Measurements from ENCODE around the gene INPP5A. TPM values are rescaled to one million over a fixed set of nuclear protein-coding genes. Genes with fewer than 3 reads are reported as not detected.

The INPP5A gene
- polyA plus RNA-seq, 1 donor, result 31.3 TPM

DNA sequence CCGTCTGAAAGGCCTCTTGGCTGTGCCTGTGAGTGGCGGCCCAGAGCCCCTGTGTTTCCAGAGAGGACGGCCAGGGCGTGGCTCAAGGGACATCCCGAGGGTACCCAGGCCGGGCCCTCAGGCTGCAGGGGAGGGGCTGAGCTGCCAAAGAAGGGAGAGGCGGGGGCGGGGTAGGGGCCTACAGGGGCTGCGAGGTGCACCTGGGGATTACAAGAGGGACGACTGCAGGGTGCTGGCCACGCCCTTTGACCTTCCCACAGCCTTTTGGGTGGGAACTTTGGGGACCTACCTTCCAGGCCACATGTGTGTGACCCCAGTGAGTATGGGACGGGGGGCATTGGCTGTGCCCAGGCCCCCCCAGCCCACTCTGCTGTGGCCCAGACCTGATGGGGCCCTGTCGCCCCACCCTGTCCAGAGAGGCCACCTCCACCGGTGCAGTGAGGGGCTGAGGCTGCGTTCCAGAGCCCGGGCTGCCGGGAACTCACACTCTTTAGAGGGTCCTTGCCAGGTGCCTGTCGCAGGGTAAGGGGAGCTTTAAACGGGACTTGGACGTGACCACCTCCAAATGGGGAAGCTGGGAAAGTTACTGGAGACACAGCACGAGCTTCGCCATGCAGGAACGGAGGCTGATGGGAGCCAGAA, 267.3 kb downstream of the INPP5A start:
- no peak for DNase-seq

DNA sequence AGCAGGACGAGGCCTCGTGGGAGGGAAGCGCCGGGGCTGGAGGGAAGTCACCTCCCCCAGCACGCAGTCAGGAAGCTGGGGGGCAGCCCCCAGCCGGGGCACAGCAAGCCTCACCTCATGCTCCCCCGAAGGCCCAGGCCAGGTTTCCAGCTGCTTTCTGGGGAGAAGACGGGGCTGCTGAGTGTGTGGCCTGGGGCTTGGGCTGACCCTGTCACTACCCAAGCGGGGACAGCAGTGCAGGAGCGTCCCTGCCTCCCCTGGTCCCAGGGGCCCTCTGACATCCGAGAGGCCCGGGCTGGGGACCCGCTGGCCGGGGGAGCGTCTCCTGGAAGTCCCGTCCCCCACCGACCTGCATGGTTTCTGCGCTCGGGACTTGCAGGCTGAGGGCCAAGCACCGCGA, 268.0 kb downstream of the INPP5A start:
- no peak for DNase-seq

DNA sequence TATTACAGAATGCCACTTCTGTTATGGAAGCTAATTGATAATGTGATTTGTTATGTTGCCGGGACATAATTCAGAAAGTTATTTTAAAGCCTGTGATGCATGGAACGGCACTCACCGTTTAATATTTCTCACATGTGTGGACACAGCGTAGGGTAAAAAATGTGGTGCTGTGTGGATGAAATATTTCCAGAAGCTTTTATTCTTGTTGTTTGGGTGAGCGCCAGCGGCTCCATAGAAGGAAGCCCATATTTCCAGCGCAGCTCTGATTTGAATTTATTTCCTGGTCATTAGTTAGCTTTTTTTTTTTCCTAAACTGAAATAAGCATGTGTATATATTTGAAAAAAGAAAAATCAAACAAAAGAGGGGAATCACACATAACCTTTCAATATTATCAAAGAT, 268.5 kb downstream of the INPP5A start:
- no peak for DNase-seq

DNA sequence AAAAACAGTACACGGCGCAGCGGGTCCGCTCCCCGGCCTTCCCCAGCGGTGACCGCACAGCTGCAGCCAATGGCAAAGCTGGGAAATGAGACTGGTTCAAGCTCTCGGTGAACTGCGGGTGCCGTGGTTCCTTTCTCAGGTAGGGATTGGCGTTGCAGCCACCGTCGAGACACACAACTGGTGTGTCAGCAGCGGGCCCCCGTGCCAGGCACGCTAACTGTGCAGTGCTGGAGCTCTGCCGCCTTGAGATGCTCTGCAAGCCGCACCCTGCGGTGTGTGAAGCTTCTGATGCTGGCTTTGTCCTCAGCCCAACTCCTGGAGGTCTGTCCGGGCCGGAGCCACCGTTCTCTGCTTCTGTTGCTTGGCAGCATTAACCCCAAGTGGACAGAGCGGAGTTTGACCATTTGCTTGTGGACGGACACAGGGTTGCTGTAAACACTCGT, 269.0 kb downstream of the INPP5A start:
- DNase-seq, result no peak

DNA sequence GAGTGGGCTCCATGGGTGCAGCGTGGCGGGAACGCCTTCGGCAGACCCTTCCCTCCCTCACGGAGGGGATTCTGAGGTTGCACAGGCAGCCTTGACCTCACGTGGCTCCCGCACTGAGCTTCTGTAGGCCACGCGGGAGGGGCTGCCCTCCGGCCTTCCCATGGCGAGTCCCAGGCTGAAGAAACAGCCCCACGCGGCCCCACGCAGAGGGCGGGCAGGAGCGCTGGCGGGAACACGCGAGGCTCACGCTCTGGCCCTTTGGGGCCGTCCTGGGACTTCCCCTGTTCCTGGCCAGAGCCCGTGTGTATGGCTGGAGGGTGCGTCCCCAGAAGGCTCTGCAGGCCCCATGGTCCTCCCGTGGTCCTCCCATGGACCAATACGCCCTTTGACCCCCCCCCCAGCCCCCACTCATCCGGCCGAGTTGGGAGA, 270.0 kb downstream of the INPP5A start:
- no peak for DNase-seq

DNA sequence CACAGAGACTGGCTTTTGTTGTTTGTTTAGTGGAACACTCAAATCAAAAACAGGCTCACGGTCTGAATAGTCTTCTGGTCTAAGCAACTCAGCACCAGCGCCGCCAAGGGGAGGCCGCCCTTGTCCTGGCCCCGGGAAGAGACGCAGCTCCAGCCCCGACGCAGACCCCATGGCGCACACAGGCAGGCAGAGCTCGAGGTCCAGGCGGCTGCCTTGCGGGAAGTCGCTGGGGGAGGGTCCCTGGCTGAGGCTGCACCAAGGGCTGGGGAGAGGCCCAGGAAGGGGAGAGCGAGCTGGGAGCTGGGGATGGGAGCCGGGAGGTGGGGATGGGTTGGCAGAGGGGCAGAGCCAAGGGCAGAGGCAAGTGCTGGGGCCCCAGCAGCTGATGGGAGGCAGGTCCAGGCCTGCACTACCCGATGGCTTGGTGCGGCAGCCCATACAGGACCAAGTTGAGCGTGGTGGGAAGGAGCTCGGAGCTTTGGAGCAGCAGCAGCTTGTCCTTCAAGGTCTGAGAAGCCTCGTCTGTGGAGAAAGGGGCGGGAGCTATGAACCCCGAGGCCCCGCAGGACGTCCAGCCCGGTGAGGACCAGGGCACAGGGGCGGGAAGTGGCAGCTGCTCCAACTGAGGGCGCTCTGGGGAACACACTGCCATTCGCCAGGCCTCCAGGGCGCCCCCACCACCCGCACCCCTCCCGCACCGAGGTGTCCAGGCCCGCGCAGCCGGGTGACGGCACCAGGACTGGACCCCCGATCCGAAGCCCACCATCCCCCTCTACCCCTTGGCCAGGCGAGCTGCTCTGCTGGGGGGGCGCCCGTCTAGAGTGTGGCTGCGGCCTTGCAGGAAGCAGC, 271.0 kb downstream of the INPP5A start:
- DNase-seq, result no peak

DNA sequence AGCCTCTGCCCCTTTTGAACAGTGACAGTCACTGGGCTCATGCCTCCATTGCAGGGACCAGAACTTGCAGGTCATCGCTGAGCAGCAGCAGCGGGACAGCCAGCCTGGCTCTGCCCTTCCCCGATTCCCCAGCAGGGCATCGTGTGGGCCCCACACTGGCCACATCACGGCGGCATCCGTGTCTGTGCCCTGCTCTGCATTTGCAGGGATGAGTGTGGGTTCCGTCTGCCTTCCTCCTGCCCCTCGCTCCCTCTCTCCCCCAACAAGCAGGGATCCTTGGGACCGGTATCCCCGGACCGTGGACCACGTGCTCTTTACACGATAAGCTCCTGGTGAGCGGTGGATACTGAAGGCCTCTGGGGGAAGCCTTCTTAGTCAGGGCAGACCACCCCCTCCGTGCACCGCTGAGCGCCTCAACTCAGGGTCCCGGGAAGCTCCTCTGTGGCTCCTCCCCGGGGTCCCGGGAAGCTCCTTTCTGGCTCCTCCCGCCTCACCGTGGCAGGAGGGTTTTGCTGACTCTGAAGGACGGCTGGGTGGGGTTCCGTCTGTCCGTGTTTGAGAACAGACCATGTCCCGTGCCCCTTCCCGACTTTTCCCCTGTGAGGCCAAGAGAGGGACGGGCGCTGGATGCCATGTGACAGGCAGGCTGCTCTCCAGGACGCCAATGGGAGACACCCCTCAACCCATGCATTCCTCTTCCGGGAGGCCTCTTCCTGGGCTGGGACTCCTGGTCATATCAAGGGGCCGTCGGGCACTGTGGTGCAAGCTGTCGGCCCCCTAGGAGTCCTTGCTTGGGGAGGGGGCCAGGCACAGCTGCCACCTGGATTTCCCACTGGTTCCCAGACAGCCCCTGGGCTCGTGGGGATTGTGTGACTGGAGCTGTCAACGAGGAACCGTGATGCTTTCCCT, 271.9 kb downstream of the INPP5A start:
- no peak for DNase-seq

DNA sequence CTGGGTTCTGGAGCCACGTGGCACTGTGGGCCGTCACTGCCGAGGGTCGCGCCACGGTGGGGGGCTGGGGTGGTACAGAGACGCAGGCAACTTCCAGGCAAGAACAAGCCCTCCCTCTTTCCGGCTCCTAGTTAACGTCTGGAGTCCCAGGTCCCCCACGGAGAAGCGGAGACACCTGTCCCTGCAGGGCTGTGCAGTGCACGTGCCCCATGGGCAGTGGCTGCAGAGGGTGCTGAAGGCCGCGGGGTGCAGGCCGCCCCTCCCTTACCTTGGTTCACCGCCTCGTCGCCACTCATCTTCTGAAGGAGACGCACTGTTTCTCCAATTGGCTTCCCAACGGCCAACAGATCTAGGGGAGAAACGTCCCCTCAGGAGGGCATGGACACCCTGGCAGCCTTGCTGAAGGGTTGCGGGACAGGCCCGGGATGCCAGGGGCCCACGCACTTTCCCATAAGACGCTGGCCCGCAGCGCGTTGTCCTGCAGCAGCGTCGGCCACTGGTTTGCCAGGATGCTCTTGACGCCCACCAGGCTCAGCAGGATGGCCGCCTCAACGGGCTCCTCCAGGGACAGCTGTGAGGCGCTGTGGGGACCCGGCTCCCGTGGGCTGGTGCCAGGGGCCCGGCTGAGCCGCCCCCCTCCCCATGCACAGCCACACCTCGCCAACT, 272.7 kb downstream of the INPP5A start:
- no peak for DNase-seq

DNA sequence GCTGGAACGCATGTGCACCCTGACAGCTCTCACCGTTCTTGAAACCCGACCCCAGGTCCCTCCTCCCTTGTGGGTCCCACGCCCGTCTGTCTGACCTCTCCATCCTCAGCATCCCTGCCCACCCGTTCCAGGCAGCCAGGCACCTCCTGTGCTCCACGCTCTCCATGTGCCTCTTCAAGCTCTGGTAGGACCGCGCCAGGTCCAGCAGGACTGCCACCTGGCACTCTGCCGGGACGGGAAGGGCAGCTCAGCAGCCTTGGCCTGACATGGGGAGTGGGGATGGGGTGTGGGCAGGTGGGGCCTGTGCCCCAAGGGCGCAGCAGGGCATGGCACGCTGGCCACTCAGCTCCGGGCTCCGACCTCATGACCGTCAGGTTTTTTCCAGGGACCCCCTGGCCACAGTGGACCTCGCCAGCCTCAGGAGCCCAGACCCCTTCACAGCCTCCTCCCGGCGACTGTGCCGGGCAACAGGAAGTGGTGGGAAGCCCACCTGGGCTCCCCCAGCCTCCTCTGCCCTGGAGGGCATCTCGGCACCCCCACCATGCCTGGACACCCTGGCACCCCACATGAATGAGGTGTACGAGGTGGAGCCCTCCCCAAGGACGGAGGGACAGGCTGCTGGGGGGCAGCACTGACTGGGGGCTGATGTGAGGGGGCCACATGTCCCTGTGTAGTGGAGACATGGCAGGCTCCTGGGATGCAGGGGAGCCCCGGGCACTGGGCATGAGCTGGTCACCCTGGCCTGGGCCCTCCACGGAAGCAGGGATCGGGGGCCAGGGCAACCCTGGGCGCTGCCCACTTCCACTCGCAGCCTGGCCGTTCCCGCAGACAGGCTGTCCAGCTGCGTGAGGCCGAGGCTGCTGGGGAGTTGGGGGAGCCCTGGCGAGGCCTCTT, 273.5 kb downstream of the INPP5A start:
- DNase-seq, result no peak

DNA sequence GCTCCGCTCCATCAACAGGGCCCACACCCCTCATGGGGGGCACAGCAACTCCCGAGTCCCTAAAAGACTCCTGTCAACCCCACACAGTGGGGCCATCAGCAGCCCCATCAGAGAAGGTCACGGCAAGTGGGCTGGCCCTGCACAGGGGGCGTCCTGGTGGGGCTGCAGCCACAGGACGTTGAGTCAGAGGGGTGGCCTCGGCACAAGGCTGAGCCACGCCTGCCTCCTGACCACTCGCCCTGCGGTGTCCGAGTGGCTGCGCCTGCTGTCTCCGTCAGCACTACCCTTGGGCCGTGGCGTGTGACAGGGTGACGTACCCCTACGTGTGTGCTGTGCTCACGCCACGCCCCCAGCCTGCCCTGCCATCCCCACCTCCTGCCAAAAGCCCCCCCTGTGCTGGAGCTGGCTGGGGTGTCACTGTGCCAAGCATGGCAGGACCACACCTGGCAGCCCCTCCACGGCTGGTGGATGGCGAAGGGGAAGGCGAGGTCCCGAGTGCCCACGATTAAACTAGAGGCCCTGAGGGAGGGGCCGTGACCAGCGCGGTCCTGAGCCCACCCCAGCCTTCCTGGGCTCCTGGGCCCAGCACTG, 274.4 kb downstream of the INPP5A start:
- no peak for DNase-seq

DNA sequence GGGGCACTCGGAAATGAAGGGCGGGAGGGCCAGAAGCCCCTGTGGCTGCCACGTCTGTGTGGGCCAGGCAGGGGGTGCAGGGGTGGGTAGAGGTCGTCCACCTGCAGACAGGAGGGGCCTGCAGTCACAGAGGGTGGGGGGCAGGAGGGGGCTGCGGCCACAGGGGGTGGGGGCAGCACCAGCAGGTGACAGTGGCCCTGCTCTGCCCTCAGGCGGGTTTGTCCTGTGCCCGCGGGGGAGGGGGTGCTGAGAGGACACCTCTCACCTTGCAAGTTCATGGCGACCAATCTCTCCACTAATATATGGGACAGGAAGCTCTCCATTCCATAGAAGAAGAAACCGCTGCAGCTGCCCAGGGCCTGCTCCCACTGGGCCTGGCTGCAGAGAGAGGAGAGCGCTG, 274.9 kb downstream of the INPP5A start:
- no peak for DNase-seq

DNA sequence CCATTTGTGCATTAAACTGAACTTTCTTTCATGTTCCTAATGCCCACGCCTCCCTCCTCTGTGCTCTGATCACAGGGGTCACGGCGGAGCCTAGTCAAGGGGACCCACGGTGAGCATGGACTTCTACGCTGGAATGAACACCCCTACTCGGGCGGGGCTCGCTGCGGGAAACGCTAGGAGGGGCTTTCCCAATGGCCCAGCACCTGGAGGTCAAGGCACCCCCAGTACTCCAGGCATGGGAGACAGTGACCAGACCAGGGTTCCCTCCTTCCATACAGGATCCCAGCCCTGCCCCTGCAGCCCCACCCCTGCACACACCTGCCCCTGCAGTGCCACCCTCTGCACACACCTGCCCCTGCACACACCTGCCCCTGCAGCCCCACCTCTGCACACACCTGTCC, 275.4 kb downstream of the INPP5A start:
- no peak for DNase-seq

DNA sequence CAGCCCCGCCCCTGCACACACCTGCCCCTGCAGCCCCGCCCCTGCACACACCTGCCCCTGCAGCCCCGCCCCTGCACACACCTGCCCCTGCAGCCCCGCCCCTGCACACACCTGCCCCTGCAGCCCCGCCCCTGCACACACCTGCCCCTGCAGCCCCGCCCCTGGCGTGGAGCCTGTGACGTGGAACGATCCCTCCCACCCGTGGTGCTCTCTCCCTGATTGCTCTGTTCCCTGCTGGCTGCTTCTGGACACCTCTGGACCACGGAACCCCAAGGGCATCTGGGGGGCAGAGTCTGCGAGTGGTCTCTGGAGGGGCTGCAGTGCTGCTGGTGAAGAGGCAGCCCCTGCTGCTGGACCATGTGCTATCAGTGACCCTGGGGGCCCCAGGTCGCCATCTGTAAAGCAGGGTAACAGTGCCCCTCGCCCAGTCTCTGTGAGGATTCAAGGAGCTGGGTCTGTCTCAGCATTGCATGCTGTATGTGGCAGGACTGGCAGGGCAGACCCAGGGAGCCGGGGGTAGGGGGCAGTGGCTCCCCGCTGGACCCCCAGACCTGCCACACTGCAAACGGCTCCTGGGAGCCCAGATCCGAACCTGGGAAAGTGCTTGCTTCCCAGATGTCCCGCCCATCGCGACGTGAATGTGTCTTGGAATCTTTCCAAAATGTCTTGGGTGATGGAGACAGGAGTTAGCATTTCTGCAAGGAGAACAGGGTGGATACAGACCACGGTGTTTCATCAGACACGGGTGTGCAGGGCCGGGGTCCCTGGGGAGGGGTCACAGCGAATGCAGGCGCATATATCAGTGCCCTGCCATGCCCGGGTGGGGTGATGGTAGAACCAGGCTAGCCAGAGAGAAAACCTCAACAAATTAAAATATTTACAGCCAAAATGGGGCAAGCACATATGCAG, 276.2 kb downstream of the INPP5A start:
- no peak for DNase-seq

DNA sequence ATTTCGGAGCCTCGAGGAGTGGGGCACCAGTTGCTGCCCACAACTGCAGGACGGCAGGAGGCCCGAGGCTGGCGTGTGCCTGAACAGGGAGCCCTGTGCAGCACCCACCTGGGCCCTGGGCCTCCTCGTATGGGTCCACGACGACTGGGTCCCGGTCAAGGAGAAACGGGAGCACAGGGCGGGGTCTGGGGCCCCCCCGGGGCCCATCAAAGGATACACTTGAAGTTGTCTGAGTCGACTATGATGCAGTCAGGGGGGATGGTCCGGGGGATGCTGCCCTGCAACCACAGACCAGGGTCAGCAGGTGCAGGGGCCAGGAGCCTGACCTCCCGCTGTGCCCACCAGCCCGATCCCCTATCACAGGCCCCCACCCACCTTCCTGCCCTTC, 276.9 kb downstream of the INPP5A start:
- DNase-seq, result no peak

DNA sequence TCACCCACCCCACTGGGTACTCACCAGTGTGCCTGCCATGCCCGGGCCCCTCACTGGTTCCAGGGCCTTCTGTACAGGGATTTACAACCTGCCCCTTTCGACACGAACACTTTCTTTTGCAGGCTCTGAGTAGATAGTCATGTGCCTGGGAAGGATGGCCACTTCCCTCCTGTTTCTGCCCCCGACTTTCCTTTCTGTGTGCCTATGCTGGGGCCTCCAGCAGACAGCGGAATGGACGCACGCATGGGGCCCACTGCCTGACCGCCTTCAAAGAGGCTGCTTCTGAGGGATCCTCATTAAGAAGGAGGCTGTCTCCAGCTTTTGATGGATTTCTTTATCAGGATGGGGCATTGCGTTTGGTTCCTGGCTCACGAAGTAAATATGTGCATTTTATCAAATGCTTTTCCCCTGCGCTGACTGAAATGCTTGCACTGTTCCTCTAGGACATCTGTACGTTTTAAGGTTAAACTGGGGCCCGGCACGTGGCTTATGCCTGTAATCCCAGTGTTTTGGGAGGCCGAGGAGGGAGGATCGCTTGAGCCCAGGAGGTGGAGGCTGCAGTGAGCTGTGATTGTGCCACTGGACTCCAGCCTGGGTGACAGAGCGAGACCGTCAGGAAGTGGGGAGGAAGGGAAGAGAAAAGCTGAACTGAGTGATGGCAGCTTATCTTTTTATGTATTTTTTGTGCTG, 277.7 kb downstream of the INPP5A start:
- DNase-seq, result no peak

DNA sequence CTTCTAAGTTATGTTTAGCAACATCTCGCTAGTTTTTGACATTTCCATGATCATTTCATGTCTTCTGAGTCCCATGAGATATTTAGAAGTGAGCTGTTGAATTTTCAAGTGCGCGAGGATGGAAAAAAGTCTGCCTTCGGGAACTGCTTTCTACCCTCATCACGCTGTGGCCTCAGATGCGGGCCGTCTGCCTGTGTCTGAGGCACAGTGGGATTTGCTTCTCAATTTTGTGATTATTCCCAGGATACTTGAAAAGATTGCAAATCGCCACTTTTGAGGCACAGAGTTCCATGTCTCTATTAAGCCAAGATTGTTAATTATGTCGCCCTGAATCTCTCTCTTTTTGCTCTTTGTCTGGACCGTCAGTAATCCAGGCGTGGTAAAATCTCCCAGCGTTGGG, 279.1 kb downstream of the INPP5A start:
- no peak for DNase-seq

DNA sequence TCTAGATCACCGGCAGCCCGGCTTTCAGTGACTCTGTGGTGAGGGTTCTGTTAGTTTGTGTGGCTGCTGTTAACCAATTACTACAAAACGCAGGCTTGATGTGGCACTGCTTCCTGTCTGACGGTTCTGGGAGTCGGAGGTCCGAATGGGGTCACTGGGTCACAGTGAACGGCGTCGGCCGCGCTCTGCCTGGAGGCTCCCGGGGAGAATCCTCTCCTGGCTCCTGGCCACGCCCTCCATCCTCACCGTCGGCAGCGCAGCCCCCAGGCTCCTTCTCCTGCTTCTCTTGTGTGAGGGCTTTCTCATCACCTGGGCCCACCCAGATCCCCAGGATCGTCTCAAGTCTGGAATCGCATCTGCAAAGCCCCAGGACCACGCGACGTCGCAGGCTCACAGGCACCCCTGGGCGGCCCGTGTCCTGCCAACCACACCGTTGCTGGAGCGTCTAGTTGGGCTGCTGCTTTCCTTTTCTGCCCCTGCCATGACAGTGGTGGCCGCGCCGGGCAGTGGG, 280.2 kb downstream of the INPP5A start:
- DNase-seq, result no peak

DNA sequence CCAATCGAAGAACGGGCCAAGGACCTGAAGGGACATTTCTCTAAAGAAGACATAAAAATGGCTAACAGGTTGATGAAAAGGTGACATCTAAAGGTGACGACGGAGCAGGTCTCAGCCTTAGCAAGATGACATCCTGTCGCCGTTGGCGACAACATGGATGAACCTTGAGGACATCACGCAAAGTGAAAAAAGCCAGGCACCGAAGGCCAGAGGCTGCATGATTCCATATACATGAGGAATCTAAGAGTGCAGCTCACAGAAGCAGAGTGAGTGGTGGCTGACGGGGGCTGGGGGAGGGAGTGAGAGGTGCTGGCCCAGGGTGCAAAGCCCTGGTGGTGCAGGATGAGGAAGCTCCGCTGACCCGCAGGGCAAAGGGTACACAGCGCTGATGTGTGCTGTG, 282.5 kb downstream of the INPP5A start:
- DNase-seq, result no peak

Measured in left kidney (tissue), 2 donors.